Measurements from ENCODE around the gene ATN1.

ATN1 gene

DNA sequence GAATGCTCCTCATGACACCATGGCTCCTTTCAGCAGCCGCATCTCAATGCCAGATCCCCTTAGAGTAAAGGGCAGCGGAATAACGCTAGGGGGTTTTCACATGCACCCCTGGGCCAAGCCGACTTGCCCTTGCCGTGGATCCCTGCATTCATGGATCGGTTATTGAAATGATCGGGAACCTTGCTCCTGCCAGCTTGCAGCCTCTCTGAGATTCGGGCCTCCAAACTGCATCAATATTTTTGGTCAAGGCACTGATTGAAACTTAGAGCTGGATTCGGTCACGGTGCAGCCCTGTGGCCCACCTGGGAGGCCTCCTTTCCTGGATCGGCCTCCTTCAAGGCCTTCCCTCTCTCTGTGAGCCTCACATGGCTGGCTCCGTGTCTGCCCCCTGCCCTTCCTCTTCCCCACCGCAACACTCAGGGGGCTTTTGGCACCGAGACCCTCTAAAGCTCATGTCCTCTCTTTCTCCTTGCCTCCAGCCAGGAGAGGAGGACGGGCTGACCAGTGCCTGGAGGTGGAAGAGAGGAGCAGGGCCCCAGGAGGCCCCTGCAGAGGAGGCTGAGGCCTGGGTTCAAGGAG is 25.2 kb downstream of the ATN1 start:
- Histone ChIP-seq H3K4me1 (ENCODE audit: control insufficient read depth, insufficient read depth, low read length) (no peaks in the 10 kb centered on the region), H3K4me3 (ENCODE audit: low read length) (peak overlapping the region; percentile 62), H3K36me3 (ENCODE audit: control insufficient read depth, insufficient read depth, low read length) (peaks cover 2% of the 10 kb centered on the region), H3K9ac (ENCODE audit: low read length) (peak overlapping the region; percentile 38), H3K27ac (ENCODE audit: low read depth, low read length) (no peak overlapping the region), H3K27me3 (ENCODE audit: control insufficient read depth, insufficient read depth, low read length) (no peaks in the 10 kb centered on the region)

DNA sequence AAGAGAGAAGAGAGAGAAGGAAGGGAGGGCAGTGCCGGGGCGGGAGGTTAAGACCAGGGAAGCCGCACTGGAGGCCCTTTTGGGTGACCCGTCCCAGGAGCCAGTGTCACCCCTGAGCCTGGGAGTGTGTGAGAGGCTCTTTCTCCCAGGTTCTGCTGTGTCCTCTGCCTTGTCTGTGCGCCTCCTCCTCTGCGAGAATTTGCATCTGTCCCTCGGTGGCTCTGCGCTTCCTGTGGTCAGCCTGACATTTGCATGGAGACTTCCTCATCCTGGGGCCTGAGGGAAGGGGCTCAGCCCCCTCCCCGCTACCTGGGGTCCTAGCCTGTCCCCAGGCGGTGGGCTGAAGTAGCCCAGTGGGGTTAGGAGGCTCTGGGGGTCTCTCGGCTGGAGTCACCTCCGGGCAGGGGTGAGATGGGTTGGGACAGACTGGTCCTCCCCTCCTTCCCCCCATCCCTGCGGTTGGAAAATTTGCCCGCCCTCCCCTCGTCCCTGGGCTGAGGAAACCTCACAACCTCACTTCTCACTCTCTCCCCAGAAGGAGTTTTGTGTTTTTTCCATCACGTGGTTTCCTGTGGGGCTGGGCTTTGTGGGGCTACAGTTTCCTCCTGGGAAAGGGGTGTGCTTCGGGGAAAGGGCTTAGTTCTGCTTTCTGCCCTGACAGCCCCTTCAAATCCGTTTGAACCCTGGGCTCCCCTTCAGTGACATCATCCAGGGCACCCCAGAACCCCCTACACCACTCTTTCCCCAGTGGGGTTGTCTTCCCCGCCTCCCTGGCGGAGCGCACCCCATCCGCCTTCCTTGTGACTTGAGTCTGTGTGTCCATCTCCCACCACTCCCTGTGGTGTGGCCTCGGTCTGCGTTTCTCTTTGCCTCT is 25.9 kb downstream of the ATN1 start:
- Histone ChIP-seq H3K4me3 (ENCODE audit: low read length) (peak overlapping the region; percentile 62), H3K27me3 (ENCODE audit: control insufficient read depth, insufficient read depth, low read length) (no peaks in the 10 kb centered on the region), H3K9ac (ENCODE audit: low read length) (peak overlapping the region; percentile 38), H3K4me1 (ENCODE audit: control insufficient read depth, insufficient read depth, low read length) (no peaks in the 10 kb centered on the region), H3K27ac (ENCODE audit: low read depth, low read length) (no peak overlapping the region), H3K36me3 (ENCODE audit: control insufficient read depth, insufficient read depth, low read length) (peaks cover 2% of the 10 kb centered on the region)

DNA sequence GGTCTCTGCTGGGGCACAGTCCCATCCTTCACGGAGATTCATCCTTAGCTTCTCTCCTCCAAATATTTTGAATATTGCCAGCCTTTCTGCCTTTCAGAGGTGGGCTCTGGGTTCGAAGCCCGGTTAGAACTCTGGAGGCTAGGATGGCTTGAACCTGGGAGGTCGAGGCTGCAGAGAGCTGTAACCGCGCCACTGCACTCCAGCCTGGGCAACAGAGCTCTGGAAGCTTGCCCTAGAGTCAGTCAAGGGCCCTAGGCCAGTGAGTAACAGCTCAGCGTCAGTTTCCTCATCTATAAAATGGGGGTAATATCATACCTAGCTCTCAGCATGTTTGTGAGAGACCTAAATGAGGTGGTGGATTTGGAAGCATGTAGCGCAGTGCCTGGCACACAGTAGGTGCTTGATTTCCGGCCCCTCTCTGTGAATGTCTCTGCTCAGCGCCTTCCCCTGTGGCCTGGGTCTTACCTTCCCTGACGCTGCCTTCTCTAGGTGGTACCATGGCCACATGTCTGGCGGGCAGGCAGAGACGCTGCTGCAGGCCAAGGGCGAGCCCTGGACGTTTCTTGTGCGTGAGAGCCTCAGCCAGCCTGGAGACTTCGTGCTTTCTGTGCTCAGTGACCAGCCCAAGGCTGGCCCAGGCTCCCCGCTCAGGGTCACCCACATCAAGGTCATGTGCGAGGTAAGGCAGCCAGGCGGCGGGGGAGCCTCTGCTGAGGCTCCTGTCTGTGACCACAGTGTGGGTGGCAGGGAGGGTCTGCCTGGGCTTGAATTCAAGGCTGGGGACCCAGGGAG is 26.8 kb downstream of the ATN1 start:
- no peak overlapping the region for H3K9ac ChIP-seq (ENCODE audit: low read length)
- H3K4me3 ChIP-seq (ENCODE audit: low read length), result peak overlapping the region; percentile 57
- H3K4me1 ChIP-seq (ENCODE audit: control insufficient read depth, insufficient read depth, low read length), result no peaks in the 10 kb centered on the region
- H3K27ac ChIP-seq (ENCODE audit: low read depth, low read length), result no peak overlapping the region
- H3K36me3 ChIP-seq (ENCODE audit: control insufficient read depth, insufficient read depth, low read length), result peaks cover 2% of the 10 kb centered on the region
- H3K27me3 ChIP-seq (ENCODE audit: control insufficient read depth, insufficient read depth, low read length), result no peaks in the 10 kb centered on the region

DNA sequence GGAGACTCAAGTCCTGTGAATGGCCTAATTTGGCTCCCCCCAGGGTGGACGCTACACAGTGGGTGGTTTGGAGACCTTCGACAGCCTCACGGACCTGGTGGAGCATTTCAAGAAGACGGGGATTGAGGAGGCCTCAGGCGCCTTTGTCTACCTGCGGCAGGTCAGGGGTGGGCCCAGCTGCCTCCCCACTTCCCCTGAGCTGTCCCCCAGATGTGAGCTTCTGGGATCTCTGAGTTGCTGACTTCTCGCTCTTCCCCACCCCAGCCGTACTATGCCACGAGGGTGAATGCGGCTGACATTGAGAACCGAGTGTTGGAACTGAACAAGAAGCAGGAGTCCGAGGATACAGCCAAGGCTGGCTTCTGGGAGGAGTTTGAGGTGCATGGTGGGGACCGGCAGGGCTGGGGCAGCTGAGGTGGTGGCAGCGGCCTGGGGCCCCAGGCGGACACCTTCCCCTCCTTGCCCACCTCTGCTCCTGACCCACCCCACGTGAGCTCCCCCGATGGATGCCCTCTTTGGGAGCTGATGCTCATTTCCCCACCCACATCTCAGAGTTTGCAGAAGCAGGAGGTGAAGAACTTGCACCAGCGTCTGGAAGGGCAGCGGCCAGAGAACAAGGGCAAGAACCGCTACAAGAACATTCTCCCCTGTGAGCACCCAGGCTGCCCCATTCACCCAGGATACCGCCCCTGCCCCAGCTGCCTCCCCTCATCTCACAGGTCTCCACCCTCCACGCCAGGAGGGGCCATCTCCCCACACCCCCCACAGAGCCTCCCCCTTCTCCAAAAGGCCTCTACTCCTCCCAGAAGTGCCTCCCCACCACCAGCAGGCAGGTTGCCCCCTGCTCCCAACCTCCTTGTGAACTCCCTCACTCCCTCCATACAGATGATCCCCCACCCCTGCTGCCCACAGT is 27.6 kb downstream of the ATN1 start:
- no peak overlapping the region for H3K27ac ChIP-seq (ENCODE audit: low read depth, low read length)
- no peak overlapping the region for H3K4me3 ChIP-seq (ENCODE audit: low read length)
- peaks cover 2% of the 10 kb centered on the region for H3K36me3 ChIP-seq (ENCODE audit: control insufficient read depth, insufficient read depth, low read length)
- H3K9ac ChIP-seq (ENCODE audit: low read length), result no peak overlapping the region
- no peaks in the 10 kb centered on the region for H3K27me3 ChIP-seq (ENCODE audit: control insufficient read depth, insufficient read depth, low read length)
- H3K4me1 ChIP-seq (ENCODE audit: control insufficient read depth, insufficient read depth, low read length), result no peaks in the 10 kb centered on the region

DNA sequence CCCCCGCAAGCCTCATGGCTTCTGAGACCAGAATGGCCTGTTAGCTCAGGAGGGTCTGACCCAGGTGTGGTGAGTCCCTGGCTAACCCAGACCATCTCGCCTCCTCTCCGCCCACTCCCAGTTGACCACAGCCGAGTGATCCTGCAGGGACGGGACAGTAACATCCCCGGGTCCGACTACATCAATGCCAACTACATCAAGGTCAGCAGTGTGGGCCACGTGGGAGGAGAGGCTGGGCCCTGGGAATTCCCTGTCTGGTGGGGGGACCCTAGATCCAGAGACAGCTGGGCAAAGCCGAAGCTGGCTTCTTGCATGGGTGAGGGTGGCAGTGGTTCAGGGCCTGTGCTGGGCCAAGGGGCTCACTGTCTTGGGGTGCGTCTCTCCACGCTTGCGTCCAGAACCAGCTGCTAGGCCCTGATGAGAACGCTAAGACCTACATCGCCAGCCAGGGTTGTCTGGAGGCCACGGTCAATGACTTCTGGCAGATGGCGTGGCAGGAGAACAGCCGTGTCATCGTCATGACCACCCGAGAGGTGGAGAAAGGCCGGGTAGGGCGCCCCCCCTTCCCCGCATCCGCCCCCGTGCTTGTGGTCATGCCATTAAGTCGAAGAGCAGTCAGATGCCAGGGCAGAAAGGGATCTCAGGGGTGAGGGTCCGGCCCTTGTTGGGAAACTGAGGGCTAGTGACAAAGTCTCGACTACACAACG is 28.4 kb downstream of the ATN1 start:
- H3K36me3 ChIP-seq (ENCODE audit: control insufficient read depth, insufficient read depth, low read length), result peaks cover 2% of the 10 kb centered on the region

DNA sequence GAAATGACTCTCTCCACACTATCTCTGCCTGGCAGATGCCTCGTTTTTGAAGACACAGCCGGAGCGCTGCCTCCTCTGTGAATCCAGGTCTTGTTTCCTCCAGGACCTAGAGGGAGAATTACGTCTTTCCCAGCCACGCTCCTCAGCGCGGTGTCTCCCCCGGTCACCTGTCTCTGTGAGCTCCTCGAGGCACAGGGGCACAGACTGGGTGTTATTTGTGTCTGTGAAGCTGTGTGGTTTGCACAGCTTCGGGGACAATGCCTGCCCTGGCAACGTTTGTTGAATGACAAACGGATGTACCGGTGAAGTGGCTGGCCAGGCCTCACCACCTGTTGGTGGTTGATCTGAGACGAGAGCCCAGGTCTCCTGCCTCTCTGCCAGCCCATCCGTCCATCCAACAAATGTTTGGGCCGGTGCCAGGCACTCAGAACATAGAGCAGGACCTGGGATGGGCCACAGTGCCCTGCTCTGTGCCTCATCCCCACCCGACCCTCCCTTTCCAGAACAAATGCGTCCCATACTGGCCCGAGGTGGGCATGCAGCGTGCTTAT is 29.5 kb downstream of the ATN1 start:
- peaks cover 2% of the 10 kb centered on the region for H3K36me3 ChIP-seq (ENCODE audit: control insufficient read depth, insufficient read depth, low read length)
- no peaks in the 10 kb centered on the region for H3K27me3 ChIP-seq (ENCODE audit: control insufficient read depth, insufficient read depth, low read length)
- no peak overlapping the region for H3K9ac ChIP-seq (ENCODE audit: low read length)
- no peak overlapping the region for H3K27ac ChIP-seq (ENCODE audit: low read depth, low read length)
- peaks cover 11% of the 10 kb centered on the region for H3K4me1 ChIP-seq (ENCODE audit: control insufficient read depth, insufficient read depth, low read length)
- no peak overlapping the region for H3K4me3 ChIP-seq (ENCODE audit: low read length)

More for the DNA sequence above, 28.4 kb downstream of the ATN1 start:
- Histone ChIP-seq H3K27me3 (ENCODE audit: control insufficient read depth, insufficient read depth, low read length) (no peaks in the 10 kb centered on the region), H3K4me3 (ENCODE audit: low read length) (no peak overlapping the region), H3K9ac (ENCODE audit: low read length) (no peak overlapping the region), H3K27ac (ENCODE audit: low read depth, low read length) (no peak overlapping the region), H3K4me1 (ENCODE audit: control insufficient read depth, insufficient read depth, low read length) (peaks cover under 1% of the 10 kb centered on the region)

DNA sequence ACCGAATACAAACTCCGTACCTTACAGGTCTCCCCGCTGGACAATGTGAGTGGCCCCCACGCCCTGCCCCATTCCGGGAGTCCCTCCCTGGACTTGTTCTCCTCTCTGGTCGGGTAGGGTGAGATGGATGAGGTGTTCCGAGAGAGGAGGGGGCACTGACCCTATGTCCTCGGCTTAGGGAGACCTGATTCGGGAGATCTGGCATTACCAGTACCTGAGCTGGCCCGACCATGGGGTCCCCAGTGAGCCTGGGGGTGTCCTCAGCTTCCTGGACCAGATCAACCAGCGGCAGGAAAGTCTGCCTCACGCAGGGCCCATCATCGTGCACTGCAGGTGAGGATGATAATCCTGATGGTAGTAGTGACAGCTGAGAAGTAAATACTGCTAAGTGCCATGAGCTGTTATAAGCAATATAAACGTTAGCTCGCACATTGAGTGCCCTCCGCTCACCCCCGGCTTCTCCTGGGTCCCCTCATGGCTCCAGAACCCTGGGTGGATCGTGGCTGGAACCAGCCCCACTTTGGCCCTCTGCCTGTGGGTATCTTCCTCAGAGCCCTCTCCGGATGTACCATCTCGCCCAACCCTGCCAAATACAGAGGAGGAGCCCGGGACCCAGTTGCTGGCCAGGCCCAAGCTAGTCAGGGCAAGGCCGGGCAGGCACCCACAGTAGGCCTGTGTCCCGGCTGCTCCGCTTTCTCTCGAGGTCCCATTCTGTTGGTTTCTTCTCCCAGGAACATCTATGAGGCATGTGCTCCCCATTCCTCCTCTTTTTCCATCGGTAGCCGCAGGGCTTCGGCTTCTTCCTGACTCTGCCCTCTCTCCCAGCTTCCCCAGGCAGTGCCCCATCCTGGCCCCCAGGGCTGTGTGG is 30.2 kb downstream of the ATN1 start:
- Histone ChIP-seq H3K9ac (ENCODE audit: low read length) (no peak overlapping the region), H3K27me3 (ENCODE audit: control insufficient read depth, insufficient read depth, low read length) (no peaks in the 10 kb centered on the region), H3K4me3 (ENCODE audit: low read length) (no peak overlapping the region), H3K4me1 (ENCODE audit: control insufficient read depth, insufficient read depth, low read length) (peaks cover 12% of the 10 kb centered on the region), H3K27ac (ENCODE audit: low read depth, low read length) (no peak overlapping the region), H3K36me3 (ENCODE audit: control insufficient read depth, insufficient read depth, low read length) (peaks cover 2% of the 10 kb centered on the region)

DNA sequence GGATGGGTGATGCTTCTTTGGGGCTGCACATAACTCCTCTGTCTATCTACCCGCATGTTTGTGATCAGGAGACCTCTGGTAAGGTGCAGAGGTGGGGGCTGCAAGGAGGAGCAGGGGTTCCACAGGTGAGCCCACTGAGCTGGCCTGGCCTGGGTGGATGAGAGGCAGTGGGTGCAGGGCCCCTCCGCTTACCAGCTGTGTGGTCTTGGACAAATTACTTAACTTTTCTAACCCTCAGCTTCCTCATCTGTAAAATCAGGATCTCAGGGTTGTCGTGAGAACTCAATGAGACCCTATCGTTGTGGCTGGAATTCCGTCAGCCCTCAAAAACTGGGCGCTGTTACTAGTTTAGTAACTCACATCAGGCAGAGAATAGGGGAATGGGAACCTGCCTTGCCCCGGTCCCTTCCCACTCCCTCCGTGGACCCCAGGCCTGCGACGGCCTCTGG is 30.9 kb downstream of the ATN1 start:
- Histone ChIP-seq H3K27me3 (ENCODE audit: control insufficient read depth, insufficient read depth, low read length) (no peaks in the 10 kb centered on the region), H3K36me3 (ENCODE audit: control insufficient read depth, insufficient read depth, low read length) (peaks cover 2% of the 10 kb centered on the region), H3K4me3 (ENCODE audit: low read length) (no peak overlapping the region), H3K9ac (ENCODE audit: low read length) (no peak overlapping the region), H3K4me1 (ENCODE audit: control insufficient read depth, insufficient read depth, low read length) (peaks cover 12% of the 10 kb centered on the region), H3K27ac (ENCODE audit: low read depth, low read length) (no peak overlapping the region)

DNA sequence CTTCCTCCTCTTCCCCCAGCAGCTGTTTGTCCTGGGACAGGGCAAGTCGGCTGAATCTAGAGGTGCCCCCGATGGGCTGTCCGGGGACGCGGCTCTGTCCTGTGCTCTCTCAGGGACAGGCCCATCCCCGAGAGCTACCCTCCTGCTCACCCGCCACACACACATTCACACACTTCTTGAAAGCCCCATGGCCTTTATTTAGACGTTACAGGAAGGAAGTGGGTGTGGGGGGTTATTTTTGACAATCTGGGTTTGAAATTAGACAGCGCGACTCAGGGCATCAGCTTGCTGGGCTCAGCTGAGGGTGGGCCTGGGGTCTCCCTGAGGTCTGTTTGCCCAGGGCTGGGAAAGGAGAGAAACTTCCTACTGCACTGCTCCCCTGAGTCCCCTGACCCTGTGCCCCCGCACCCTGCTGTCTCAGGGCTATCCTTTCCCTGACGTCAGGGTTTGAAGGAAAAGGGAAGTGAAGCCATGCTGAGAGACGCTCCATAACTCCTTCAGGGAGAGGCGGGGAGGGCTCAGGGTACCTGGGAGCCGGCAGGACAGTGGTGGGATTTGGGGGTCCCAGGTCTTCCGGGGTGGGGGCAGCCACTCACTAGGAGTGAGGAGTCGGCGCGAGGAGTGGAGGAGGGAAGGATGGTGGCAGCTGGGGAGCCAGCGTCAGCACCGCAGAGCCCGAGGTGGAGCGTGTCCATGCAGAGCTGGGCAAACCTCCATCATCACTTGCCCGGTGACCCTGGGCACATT is 31.5 kb downstream of the ATN1 start:
- H3K4me1 ChIP-seq (ENCODE audit: control insufficient read depth, insufficient read depth, low read length), result peaks cover 12% of the 10 kb centered on the region
- no peaks in the 10 kb centered on the region for H3K27me3 ChIP-seq (ENCODE audit: control insufficient read depth, insufficient read depth, low read length)
- peaks cover 2% of the 10 kb centered on the region for H3K36me3 ChIP-seq (ENCODE audit: control insufficient read depth, insufficient read depth, low read length)
- H3K27ac ChIP-seq (ENCODE audit: low read depth, low read length), result no peak overlapping the region
- H3K4me3 ChIP-seq (ENCODE audit: low read length), result peak overlapping the region; percentile 11
- no peak overlapping the region for H3K9ac ChIP-seq (ENCODE audit: low read length)
